Adrenal gland (tissue), 12 donors: ENCODE data around the gene BPI. TPM values are rescaled to one million over a fixed set of nuclear protein-coding genes. Genes with fewer than 3 reads are reported as not detected.

Experiments used
- DNase-seq, 7 donors: peaks; one replicate each; pipeline ENCODE4 v3.0.0-alpha.2; 2019 to 2020
- H3K27ac ChIP-seq, 5 donors: fragments of 200-600 bp; sonication (generic) in 4 of 5; 1 replicate in 3 of 5; 2 replicates in 2 of 5; pipeline versions ENCODE4 v1.5.1 to v1.8.0; 2016 to 2020; ENCODE audit warnings: mild to moderate bottlenecking in 1 of 5
- H3K27me3 ChIP-seq: fragments of 200-600 bp; 2 replicates; pipeline ENCODE4 v1.8.0; 2021
- H3K36me3 ChIP-seq, 2 donors: fragments of 200-600 bp; replicated peaks in 1 of 2; 1 replicate in 1 of 2; 2 replicates in 1 of 2; pipeline versions ENCODE4 v1.5.1 to v1.8.0; 2018 to 2022
- H3K4me1 ChIP-seq, 2 donors: fragments of 200-600 bp; replicated peaks in 1 of 2; 1 replicate in 1 of 2; 2 replicates in 1 of 2; pipeline versions ENCODE4 v1.5.1 to v1.8.0; 2018 to 2021
- H3K4me3 ChIP-seq, 4 donors: fragments of 200-600 bp; sonication (generic) in 3 of 4; one replicate each; pipeline ENCODE4 v1.5.1; 2016 to 2018
- H3K9me3 ChIP-seq, 3 donors: fragments of 200-600 bp; sonication (generic) in 1 of 3; replicated peaks in 1 of 3; 1 replicate in 2 of 3; 2 replicates in 1 of 3; pipeline versions ENCODE4 v1.5.1 to v1.8.0; 2016 to 2021
- POLR2A ChIP-seq, 2 donors: fragments of 450-650 bp; IDR thresholded peaks; one replicate each; pipeline ENCODE4 v1.6.1; 2017; ENCODE audit warnings: antibody characterized with exemption in 2 of 2, mild to moderate bottlenecking in 2 of 2, moderate library complexity in 1 of 2
- WGBS, 4 donors: extraction: QIAGEN DNeasy Blood & Tissue Kit in 2 of 4; methylation state at CpG; one replicate each; pipeline versions ENCODE4 v1.1.5 to v1.1.7; 2013 to 2017; 5-methylcytosine and 5-hydroxymethylcytosine counted together
- intact Hi-C, 2 donors: fragments of 100-400 bp; cut with DNase I; formaldehyde crosslinking; loops; one replicate each; pipeline versions ENCODE4 v1.14.1 to v1.15.0; 2022 to 2023
- polyA plus RNA-seq, 3 donors: library from polyadenylated mRNA; stranded (reverse); fragments of 200-250 nt in 2 of 3; fragments of 350-450 nt in 1 of 3; fragmentation: Illumina TruSeq in 1 of 3; extraction: RNeasy Lipid Tissue Mini Kit (QIAGEN cat#74804) in 1 of 3; gene quantifications; one replicate each; pipeline ENCODE4 v1.2.3, GENCODE V29; 2013 to 2014
- total RNA-seq, 9 donors: library from RNA; depleted of rRNA in 4 of 9; stranded (reverse); fragments of >200 nt in 4 of 9; fragments of 120-200 nt in 1 of 9; fragmentation: NEBNext Ultra II Directional in 1 of 9; extraction: Animal tissue kit (Norgen Biotek cat#: 25700) in 1 of 9; gene quantifications; one replicate each; pipeline versions ENCODE4 v1.1.0 to v1.2.4, GENCODE V29; 2013 to 2023
- TF ChIP-seq, protein P1 (sequence below), 6 experiments: fragments of 450-650 bp in 4 of 6; fragments of 200-600 bp in 2 of 6; sonication (generic) in 1 of 6; IDR thresholded peaks; 1 replicate in 5 of 6; 2 replicates in 1 of 6; pipeline versions ENCODE4 v1.5.1 to v1.8.0; 2016 to 2021; ENCODE audit warnings: antibody characterized with exemption in 6 of 6, mild to moderate bottlenecking in 2 of 6, moderate library complexity in 1 of 6
- donor health status: healthy with polysubstance abuse.
- donor health status: Bipolar disorder and iron deficiency.
- donor health status: DM: yes; HTN: yes; CAD: no.
- donor health status: DM: no; HTN: no; CAD: no.
- donor health status: DM: no; HTN: no; CAD: no.
- donor health status: DM: yes; HTN: yes; CAD: no.

The BPI gene
- total and polyA plus RNA-seq, 12 donors = 0.13 to 0.74 (median 0.21) TPM; not detected in 2

DNA sequence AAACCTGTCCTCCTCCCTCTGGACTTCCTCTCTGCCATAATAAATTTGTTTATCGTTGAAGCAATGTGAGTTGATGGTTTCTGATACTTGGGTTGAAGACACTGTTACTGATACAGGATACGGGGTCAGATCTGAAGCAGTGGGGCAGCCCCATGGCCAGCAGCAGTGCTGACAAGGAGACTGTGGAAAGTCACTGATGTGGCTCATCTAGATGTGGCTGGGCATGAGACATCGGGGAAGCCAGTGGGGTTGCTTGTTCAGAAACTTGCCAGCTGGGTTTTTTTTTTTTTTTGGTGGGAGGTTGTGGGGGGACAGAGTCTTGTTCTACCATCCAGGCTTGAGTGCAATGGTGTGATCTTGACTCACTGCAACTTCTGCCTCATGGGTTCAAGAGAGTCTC lies 2.6 kb upstream of the BPI start:
- DNase-seq = no peak
- intact Hi-C loops = no loop called here
- no peak for TF ChIP-seq POLR2A (IDR thresholded peaks at IDR 0.05)
- TF ChIP-seq, protein P1, sequence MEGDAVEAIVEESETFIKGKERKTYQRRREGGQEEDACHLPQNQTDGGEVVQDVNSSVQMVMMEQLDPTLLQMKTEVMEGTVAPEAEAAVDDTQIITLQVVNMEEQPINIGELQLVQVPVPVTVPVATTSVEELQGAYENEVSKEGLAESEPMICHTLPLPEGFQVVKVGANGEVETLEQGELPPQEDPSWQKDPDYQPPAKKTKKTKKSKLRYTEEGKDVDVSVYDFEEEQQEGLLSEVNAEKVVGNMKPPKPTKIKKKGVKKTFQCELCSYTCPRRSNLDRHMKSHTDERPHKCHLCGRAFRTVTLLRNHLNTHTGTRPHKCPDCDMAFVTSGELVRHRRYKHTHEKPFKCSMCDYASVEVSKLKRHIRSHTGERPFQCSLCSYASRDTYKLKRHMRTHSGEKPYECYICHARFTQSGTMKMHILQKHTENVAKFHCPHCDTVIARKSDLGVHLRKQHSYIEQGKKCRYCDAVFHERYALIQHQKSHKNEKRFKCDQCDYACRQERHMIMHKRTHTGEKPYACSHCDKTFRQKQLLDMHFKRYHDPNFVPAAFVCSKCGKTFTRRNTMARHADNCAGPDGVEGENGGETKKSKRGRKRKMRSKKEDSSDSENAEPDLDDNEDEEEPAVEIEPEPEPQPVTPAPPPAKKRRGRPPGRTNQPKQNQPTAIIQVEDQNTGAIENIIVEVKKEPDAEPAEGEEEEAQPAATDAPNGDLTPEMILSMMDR (IDR thresholded peaks at IDR 0.05) = no peak

DNA sequence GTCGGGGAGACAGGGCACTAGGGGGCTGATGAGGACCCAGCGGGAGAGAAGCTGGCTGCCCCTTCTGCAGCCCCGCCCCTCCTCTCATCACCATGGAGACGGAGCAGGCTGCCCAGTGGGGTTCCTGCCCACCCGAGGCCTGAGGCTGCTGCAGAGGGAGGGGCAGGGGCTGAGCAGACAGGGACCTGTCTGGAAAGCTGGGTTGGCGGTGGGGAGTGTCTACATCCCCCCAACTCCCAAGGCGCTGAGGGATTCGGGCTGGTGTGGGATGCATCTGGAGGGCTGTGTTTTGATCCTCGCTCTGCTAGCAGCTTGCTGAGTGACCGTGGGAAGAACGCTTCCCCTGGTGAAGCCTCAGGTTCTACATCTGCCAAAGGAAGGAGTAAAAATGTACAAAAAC lies 1.2 kb upstream of the BPI start:
- Histone ChIP-seq H3K9me3 (no peaks in the 10 kb centered on the region), H3K4me1 (no peaks in the 10 kb centered on the region), H3K36me3 (no peaks in the 10 kb centered on the region), H3K27me3 (peaks cover 13% of the 10 kb centered on the region), H3K27ac (no peak overlapping the region), H3K4me3 (no peak overlapping the region)
- WGBS, 4 donors = 26 to 38% (median 32%) methylated on average over 9 to 11 of the region's 11 CpGs
- no peak for TF ChIP-seq POLR2A (IDR thresholded peaks at IDR 0.05)
- TF ChIP-seq, protein P1 (IDR thresholded peaks at IDR 0.05) = no peak
- no peak for DNase-seq
- intact Hi-C loops = no loop called here

More for the DNA sequence above, 2.6 kb upstream of the BPI start:
- H3K36me3 ChIP-seq = no peaks in the 10 kb centered on the region
- no peaks in the 10 kb centered on the region for H3K4me1 ChIP-seq
- peaks cover 13% of the 10 kb centered on the region for H3K27me3 ChIP-seq
- 86 to 90% (median 89%) methylated on average over 3 of the region's 3 CpGs for WGBS, 4 donors
- no peak overlapping the region for H3K4me3 ChIP-seq
- no peak overlapping the region for H3K27ac ChIP-seq
- no peaks in the 10 kb centered on the region for H3K9me3 ChIP-seq

GRCh38 chr20:38304845-38305447 lies 990 bp downstream of the BPI start:
- intact Hi-C loops = no loop called here
- H3K27me3 ChIP-seq = peaks cover 13% of the 10 kb centered on the region

DNA sequence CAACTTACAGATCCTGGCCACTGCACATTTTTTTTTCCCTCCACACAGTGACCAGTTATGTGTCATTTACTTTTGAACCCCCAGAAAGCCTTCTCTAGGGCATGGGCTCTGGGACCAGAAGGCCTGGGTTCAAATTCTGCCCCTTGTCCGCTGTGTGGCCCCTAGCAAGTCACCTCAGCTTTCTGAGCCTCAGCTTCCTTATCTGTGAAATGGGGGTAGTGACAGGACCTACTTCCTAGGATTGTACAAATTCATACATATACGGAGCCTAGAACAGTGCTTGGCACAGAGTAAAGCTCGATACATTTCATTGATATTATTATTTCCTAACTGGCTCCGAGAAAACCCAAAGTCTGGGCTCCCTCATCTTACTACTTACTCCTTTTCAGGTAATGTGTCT lies 1.6 kb downstream of the BPI start:
- no peak for DNase-seq
- Histone ChIP-seq H3K9me3 (no peaks in the 10 kb centered on the region), H3K4me3 (no peak overlapping the region), H3K4me1 (no peaks in the 10 kb centered on the region), H3K27ac (no peak overlapping the region), H3K27me3 (peaks cover 13% of the 10 kb centered on the region), H3K36me3 (no peaks in the 10 kb centered on the region)
- TF ChIP-seq, protein P1 (IDR thresholded peaks at IDR 0.05) = no peak
- no peak for TF ChIP-seq POLR2A (IDR thresholded peaks at IDR 0.05)
- 76 to 88% (median 78%) methylated on average over 4 of the region's 4 CpGs for WGBS, 4 donors
- intact Hi-C loops = no loop called here

More at GRCh38 chr20:38304845-38305447, 990 bp downstream of the BPI start:
- WGBS, 4 donors = 44 to 52% (median 47%) methylated on average over 8 of the region's 8 CpGs
- Histone ChIP-seq H3K27ac (no peak overlapping the region), H3K4me3 (no peak overlapping the region), H3K4me1 (no peaks in the 10 kb centered on the region), H3K9me3 (no peaks in the 10 kb centered on the region), H3K36me3 (no peaks in the 10 kb centered on the region)
- DNase-seq = peak in 4 of 7 donors; percentile 24 to 38 (median 34)
- TF ChIP-seq, protein P1 (IDR thresholded peaks at IDR 0.05) = peak in 3 of 6 experiments; percentile 8 to 34 (median 23)
- TF ChIP-seq POLR2A (IDR thresholded peaks at IDR 0.05) = no peak
